GM12878 (cell line): ENCODE measurements around the gene CDC37L1.

ENCODE experiments used
- ESRRA ChIP-seq: IDR thresholded peaks from 2 replicates; pipeline ENCODE4 v1.6.1; 2012; ENCODE audit warnings: mild to moderate bottlenecking, low read length, improper control_type of control experiment
- EZH2 ChIP-seq: IDR thresholded peaks from 2 replicates; pipeline ENCODE4 v1.6.1; 2012; ENCODE audit warnings: low read depth, mild to moderate bottlenecking, control low read depth, inconsistent platforms, low read length, borderline replicate concordance; ENCODE audit not compliant: control insufficient read depth
- FOXK2 ChIP-seq: fragments of 450-650 bp; IDR thresholded peaks from 2 replicates; pipeline ENCODE4 v1.6.1; 2017; ENCODE audit warnings: mild to moderate bottlenecking, moderate library complexity
- NR2C2 ChIP-seq: IDR thresholded peaks from 2 replicates; pipeline ENCODE4 v1.6.1; 2011; ENCODE audit warnings: borderline replicate concordance, low read depth; ENCODE audit not compliant: control insufficient read depth, insufficient read length
- PAX8 ChIP-seq: fragments of 450-650 bp; IDR thresholded peaks from 2 replicates; pipeline ENCODE4 v1.6.1; 2017; ENCODE audit warnings: mild to moderate bottlenecking, moderate library complexity
- POLR2A ChIP-seq: IDR thresholded peaks from 2 replicates; pipeline ENCODE4 v1.6.1; 2011; ENCODE audit warnings: low read depth, mild to moderate bottlenecking, low read length
- RCOR1 ChIP-seq: conservative IDR thresholded peaks from 2 replicates; pipeline ENCODE4 v1.6.1; 2012; ENCODE audit warnings: low read depth, low read length, improper control_type of control experiment
- SMC3 ChIP-seq: IDR thresholded peaks from 2 replicates; pipeline ENCODE4 v1.6.1; 2011; ENCODE audit warnings: low read length, improper control_type of control experiment, borderline replicate concordance
- SREBF2 ChIP-seq: IDR thresholded peaks from 2 replicates; pipeline ENCODE4 v1.6.1; 2012; ENCODE audit warnings: mild to moderate bottlenecking, low read length
- TF ChIP-seq, protein P1 (sequence below), 3 experiments: IDR thresholded peaks in 2 of 3; conservative IDR thresholded peaks in 1 of 3; 2 replicates each; pipeline ENCODE4 v1.5.1; 2011; ENCODE audit warnings: low read depth in 3 of 3, low read length in 3 of 3, mild to moderate bottlenecking in 3 of 3, control low read depth in 2 of 3, moderate library complexity in 2 of 3, inconsistent platforms in 1 of 3, mixed read lengths in 1 of 3; ENCODE audit not compliant: control insufficient read depth in 2 of 3, insufficient read depth in 1 of 3; ENCODE audit errors: extremely low read depth in 1 of 3
- TF ChIP-seq, protein P2 (sequence below): IDR thresholded peaks from 2 replicates; pipeline ENCODE4 v1.6.1; 2012; ENCODE audit warnings: low read length, inconsistent platforms

- TF ChIP-seq, protein P1, sequence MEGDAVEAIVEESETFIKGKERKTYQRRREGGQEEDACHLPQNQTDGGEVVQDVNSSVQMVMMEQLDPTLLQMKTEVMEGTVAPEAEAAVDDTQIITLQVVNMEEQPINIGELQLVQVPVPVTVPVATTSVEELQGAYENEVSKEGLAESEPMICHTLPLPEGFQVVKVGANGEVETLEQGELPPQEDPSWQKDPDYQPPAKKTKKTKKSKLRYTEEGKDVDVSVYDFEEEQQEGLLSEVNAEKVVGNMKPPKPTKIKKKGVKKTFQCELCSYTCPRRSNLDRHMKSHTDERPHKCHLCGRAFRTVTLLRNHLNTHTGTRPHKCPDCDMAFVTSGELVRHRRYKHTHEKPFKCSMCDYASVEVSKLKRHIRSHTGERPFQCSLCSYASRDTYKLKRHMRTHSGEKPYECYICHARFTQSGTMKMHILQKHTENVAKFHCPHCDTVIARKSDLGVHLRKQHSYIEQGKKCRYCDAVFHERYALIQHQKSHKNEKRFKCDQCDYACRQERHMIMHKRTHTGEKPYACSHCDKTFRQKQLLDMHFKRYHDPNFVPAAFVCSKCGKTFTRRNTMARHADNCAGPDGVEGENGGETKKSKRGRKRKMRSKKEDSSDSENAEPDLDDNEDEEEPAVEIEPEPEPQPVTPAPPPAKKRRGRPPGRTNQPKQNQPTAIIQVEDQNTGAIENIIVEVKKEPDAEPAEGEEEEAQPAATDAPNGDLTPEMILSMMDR (IDR thresholded peaks at IDR 0.05 in 2 of 3, conservative IDR thresholded peaks at IDR 0.05 in 1 of 3; ENCODE audit: control insufficient read depth in 2 of 3, extremely low read depth in 1 of 3, insufficient read depth in 1 of 3, low read depth in 3 of 3, low read length in 3 of 3): no peak
- no peak for TF ChIP-seq ESRRA
- no peak for TF ChIP-seq NR2C2
- no peak for TF ChIP-seq SREBF2
- TF ChIP-seq, protein P2, sequence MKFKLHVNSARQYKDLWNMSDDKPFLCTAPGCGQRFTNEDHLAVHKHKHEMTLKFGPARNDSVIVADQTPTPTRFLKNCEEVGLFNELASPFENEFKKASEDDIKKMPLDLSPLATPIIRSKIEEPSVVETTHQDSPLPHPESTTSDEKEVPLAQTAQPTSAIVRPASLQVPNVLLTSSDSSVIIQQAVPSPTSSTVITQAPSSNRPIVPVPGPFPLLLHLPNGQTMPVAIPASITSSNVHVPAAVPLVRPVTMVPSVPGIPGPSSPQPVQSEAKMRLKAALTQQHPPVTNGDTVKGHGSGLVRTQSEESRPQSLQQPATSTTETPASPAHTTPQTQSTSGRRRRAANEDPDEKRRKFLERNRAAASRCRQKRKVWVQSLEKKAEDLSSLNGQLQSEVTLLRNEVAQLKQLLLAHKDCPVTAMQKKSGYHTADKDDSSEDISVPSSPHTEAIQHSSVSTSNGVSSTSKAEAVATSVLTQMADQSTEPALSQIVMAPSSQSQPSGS: peak; percentile 60; the same call in 1 of the 2 replicates
- TF ChIP-seq SMC3: no peak
- no peak for TF ChIP-seq RCOR1
- no peak for TF ChIP-seq POLR2A
- no peak for TF ChIP-seq EZH2
- TF ChIP-seq PAX8: no peak
- no peak for TF ChIP-seq FOXK2
Measured at GRCh38 chr9:4689687-4690104, 10.3 kb downstream of the CDC37L1 start.
